Measurements from ENCODE around the gene CCDC88C.

Gene CCDC88C

DNA sequence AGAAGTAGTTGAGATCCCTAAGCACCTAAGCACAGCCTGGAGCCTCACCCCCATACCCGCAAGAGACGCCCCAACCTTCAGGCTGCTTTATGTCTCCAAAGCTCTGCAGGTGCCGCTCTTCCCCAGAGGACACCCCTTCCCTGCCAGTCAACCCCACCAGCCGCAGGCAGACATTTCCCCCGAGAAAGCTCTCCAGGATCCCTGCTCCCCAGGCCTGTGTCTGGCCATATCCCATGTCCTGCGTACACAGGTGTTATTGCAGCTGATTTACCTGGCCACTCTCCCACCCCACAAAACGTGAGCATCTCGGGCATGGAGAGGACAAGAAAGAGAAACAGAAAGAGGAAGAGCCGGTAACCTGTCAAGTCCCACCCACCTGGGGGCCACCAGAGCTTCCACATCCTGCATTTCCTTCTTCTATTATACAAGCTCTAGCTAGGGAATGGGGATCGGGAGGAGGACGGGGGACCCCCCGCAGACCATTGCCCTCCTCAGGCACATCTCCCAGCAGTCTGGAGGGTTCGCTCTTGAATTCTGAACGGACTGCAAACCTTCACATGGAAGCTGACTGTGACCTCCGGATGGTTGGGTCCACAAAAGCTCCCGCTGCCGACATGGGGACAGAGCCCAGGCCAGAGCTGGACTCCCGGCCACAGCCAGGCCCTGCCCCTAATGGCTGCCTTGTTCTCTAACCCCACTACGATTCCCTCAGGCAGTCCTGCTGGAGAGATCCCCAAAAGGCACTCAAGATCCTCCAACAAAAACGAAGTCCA, 17.6 kb downstream of the CCDC88C start:
- Histone ChIP-seq H3K4me1 (ENCODE audit: insufficient read depth, poor library complexity, severe bottlenecking) (peaks cover 51% of the 10 kb centered on the region), H3K36me3 (ENCODE audit: low read depth) (peaks cover under 1% of the 10 kb centered on the region; the same call in 1 of the 2 replicates), H3K27ac (ENCODE audit: poor library complexity, severe bottlenecking) (peak overlapping the region; percentile 89), H3K9me3 (ENCODE audit: severe bottlenecking) (no peaks in the 10 kb centered on the region), H3K27me3 (ENCODE audit: insufficient read depth, poor library complexity, severe bottlenecking) (no peaks in the 10 kb centered on the region), H3K4me3 (ENCODE audit: severe bottlenecking) (no peak overlapping the region)
- DNase-seq (ENCODE audit: low spot score) (no peak), ATAC-seq (ENCODE audit: low read depth) (no peak)
- TF ChIP-seq CTCF (IDR thresholded peaks at IDR 0.05; ENCODE audit: poor library complexity, severe bottlenecking), result no peak

DNA sequence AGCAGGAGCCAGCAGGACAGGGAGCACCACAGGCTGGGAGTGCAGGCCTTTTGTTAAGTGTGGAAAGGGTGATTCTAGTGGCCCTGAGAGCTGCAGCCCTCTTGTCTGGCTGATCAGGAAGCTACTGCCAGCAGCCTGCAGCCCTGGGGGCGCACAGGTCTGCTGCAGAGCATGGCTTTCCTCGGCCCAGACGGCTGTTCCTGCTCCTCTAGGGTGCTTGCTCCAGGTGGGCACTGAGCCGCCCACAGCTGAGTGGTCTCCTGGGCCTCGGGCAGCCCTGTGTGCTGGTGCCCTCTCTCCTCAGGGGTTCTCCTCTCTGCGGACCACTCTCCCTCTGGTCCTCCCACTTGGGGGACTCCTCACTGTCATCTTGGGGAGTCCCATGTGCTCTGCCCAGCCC, 18.9 kb downstream of the CCDC88C start:
- peak overlapping the region; percentile 89 for H3K27ac ChIP-seq (ENCODE audit: poor library complexity, severe bottlenecking)
- peaks cover 54% of the 10 kb centered on the region for H3K4me1 ChIP-seq (ENCODE audit: insufficient read depth, poor library complexity, severe bottlenecking)
- DNase-seq (ENCODE audit: low spot score) (no peak), ATAC-seq (ENCODE audit: low read depth) (no peak)
- TF ChIP-seq CTCF (IDR thresholded peaks at IDR 0.05; ENCODE audit: poor library complexity, severe bottlenecking), result no peak
- no peaks in the 10 kb centered on the region for H3K9me3 ChIP-seq (ENCODE audit: severe bottlenecking)
- H3K27me3 ChIP-seq (ENCODE audit: insufficient read depth, poor library complexity, severe bottlenecking), result no peaks in the 10 kb centered on the region
- no peaks in the 10 kb centered on the region for H3K36me3 ChIP-seq (ENCODE audit: low read depth)
- no peak overlapping the region for H3K4me3 ChIP-seq (ENCODE audit: severe bottlenecking)

DNA sequence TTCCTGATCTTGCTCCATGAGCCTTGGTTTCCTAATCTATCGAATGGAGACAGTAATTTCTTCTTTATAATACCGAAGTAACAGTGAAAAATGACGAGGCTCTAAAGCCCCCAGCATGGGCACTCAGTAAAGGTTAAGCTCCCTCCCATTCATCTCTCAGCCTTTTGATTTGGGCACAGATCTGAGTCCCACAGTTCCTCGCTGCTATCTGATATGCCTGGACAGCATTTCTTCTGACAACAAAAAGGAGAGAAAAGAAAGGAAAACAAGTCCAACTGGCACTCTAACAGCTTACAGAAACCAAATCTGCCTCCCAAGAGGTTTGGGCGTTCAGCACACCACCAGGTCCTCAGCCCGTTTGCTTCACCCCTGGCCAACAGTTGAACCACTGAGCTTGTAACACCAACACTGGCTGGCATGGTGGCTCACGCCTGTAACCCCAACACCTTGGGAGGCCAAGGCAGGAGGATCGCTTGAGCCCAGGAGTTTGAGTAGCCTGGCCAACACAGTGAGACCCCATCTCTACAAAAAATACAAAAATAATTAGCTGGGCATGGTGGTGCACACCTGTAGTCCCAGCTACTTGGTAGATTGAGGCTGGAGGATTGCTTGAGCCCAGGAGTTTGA, 19.5 kb downstream of the CCDC88C start:
- Histone ChIP-seq H3K36me3 (ENCODE audit: low read depth) (no peaks in the 10 kb centered on the region), H3K9me3 (ENCODE audit: severe bottlenecking) (no peaks in the 10 kb centered on the region), H3K4me1 (ENCODE audit: insufficient read depth, poor library complexity, severe bottlenecking) (peaks cover 60% of the 10 kb centered on the region), H3K27ac (ENCODE audit: poor library complexity, severe bottlenecking) (peak overlapping the region; percentile 89), H3K4me3 (ENCODE audit: severe bottlenecking) (no peak overlapping the region), H3K27me3 (ENCODE audit: insufficient read depth, poor library complexity, severe bottlenecking) (no peaks in the 10 kb centered on the region)
- no peak for TF ChIP-seq CTCF (IDR thresholded peaks at IDR 0.05; ENCODE audit: poor library complexity, severe bottlenecking)
- no peak for DNase-seq (ENCODE audit: low spot score)
- ATAC-seq (ENCODE audit: low read depth), result no peak

GRCh38 chr14:91396959-91397815, 20.4 kb downstream of the CCDC88C start:
- Histone ChIP-seq H3K27me3 (ENCODE audit: insufficient read depth, poor library complexity, severe bottlenecking) (no peaks in the 10 kb centered on the region), H3K36me3 (ENCODE audit: low read depth) (no peaks in the 10 kb centered on the region), H3K27ac (ENCODE audit: poor library complexity, severe bottlenecking) (peak overlapping the region; percentile 89), H3K4me3 (ENCODE audit: severe bottlenecking) (no peak overlapping the region), H3K4me1 (ENCODE audit: insufficient read depth, poor library complexity, severe bottlenecking) (peaks cover 67% of the 10 kb centered on the region), H3K9me3 (ENCODE audit: severe bottlenecking) (no peaks in the 10 kb centered on the region)
- ATAC-seq (ENCODE audit: low read depth) (peak; percentile 66), DNase-seq (ENCODE audit: low spot score) (no peak)
- TF ChIP-seq CTCF (IDR thresholded peaks at IDR 0.05; ENCODE audit: poor library complexity, severe bottlenecking), result no peak

Measured in RWPE2 (cell line).